ENCODE measurements around the gene ZNF598.

- TF ChIP-seq POLR2A (IDR thresholded peaks at IDR 0.05; ENCODE audit: borderline replicate concordance, extremely low read depth, insufficient read depth, insufficient read length), result no peak
- no peak for TF ChIP-seq SIN3A (IDR thresholded peaks at IDR 0.05; ENCODE audit: low read depth)
- TF ChIP-seq, protein P1, sequence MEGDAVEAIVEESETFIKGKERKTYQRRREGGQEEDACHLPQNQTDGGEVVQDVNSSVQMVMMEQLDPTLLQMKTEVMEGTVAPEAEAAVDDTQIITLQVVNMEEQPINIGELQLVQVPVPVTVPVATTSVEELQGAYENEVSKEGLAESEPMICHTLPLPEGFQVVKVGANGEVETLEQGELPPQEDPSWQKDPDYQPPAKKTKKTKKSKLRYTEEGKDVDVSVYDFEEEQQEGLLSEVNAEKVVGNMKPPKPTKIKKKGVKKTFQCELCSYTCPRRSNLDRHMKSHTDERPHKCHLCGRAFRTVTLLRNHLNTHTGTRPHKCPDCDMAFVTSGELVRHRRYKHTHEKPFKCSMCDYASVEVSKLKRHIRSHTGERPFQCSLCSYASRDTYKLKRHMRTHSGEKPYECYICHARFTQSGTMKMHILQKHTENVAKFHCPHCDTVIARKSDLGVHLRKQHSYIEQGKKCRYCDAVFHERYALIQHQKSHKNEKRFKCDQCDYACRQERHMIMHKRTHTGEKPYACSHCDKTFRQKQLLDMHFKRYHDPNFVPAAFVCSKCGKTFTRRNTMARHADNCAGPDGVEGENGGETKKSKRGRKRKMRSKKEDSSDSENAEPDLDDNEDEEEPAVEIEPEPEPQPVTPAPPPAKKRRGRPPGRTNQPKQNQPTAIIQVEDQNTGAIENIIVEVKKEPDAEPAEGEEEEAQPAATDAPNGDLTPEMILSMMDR (IDR thresholded peaks at IDR 0.05 in 2 of 3, conservative IDR thresholded peaks at IDR 0.05 in 1 of 3; ENCODE audit: borderline replicate concordance in 1 of 3, insufficient read depth in 1 of 3, low read depth in 2 of 3, low read length in 2 of 3), result no peak
- TF ChIP-seq, protein P2, sequence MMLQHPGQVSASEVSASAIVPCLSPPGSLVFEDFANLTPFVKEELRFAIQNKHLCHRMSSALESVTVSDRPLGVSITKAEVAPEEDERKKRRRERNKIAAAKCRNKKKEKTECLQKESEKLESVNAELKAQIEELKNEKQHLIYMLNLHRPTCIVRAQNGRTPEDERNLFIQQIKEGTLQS (IDR thresholded peaks at IDR 0.05), result no peak
- no peak for TF ChIP-seq ZFX (IDR thresholded peaks at IDR 0.05)
- no peak for TF ChIP-seq CEBPB (IDR thresholded peaks at IDR 0.05; ENCODE audit: low read depth)
- TF ChIP-seq MAX (IDR thresholded peaks at IDR 0.05), result no peak
- TF ChIP-seq EZH2 (IDR thresholded peaks at IDR 0.05), result no peak
- TF ChIP-seq, protein P3, sequence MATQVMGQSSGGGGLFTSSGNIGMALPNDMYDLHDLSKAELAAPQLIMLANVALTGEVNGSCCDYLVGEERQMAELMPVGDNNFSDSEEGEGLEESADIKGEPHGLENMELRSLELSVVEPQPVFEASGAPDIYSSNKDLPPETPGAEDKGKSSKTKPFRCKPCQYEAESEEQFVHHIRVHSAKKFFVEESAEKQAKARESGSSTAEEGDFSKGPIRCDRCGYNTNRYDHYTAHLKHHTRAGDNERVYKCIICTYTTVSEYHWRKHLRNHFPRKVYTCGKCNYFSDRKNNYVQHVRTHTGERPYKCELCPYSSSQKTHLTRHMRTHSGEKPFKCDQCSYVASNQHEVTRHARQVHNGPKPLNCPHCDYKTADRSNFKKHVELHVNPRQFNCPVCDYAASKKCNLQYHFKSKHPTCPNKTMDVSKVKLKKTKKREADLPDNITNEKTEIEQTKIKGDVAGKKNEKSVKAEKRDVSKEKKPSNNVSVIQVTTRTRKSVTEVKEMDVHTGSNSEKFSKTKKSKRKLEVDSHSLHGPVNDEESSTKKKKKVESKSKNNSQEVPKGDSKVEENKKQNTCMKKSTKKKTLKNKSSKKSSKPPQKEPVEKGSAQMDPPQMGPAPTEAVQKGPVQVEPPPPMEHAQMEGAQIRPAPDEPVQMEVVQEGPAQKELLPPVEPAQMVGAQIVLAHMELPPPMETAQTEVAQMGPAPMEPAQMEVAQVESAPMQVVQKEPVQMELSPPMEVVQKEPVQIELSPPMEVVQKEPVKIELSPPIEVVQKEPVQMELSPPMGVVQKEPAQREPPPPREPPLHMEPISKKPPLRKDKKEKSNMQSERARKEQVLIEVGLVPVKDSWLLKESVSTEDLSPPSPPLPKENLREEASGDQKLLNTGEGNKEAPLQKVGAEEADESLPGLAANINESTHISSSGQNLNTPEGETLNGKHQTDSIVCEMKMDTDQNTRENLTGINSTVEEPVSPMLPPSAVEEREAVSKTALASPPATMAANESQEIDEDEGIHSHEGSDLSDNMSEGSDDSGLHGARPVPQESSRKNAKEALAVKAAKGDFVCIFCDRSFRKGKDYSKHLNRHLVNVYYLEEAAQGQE (IDR thresholded peaks at IDR 0.05; ENCODE audit: low read depth), result no peak
Observed at GRCh38 chr16:2040787-2041522, 31.3 kb upstream of the ZNF598 start.
